ENCODE results near the gene SRSF9. TPM values are rescaled to one million over a fixed set of nuclear protein-coding genes. Genes with fewer than 3 reads are reported as not detected.

Gene SRSF9
- polyA plus RNA-seq, 2 of the 4 experiments (the other 2 are of a cell fraction): 218 to 306 TPM

DNA sequence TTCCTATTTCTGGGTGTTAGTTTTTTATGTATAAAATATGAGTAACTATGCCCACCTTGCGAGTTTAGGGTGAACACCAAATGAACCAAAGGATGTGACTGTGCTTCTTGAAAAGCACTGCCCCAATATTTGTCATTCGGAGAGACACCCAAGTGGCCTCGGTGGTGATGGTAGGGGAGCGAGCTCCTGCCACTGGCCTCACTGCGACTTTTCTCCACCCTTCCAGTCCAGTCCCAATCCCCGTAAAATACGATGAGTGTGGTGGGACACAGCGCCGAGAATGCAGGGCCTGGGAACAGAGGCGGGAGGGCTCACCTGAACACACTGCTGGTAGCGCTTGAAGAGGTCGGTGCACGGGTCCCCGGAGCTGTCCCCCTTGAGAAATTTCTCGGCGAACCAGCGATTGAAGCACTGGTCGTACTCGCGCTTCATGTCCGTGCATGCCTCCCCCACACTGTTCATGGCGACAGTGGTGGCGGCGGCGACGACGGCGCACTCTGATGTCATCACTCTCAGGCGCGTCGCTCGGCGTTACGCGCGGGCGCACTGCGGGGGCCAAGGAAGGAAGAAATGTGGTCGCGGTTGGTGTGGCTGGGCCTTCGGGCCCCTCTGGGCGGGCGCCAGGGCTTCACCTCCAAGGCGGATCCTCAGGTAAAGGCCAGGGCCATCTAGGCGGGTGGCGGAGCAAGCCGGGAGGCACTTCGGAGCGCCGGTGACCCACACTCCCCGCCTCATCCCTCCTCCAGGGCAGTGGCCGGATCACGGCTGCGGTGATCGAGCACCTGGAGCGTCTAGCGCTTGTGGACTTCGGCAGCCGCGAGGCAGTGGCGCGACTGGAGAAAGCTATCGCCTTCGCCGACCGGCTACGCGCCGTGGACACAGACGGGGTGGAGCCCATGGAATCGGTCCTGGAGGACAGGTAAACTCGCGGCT, 23.4 kb downstream of the SRSF9 start, which contains the start of the genes GATC and TRIAP1:
Gene GATC (plus strand): TSS at position 534 of the 933 bp plus-strand sequence. CDS start 37 bp downstream, at position 571.
Gene TRIAP1 (minus strand): TSS at position 474 of the 933 bp plus-strand sequence. CDS start 12 bp downstream, at position 462.
- peak within 1 kb of the TSS; percentile 93 to 97 for H3K27ac ChIP-seq
- no peaks in the 10 kb centered on the region for H3K9me3 ChIP-seq
- ATAC-seq: peak; percentile 92 to 96
- peak within 1 kb of the TSS; percentile 84 for H3K4me3 ChIP-seq
- DNase-seq (ENCODE audit: low read depth in 1 of 2, low spot score in 1 of 2): peak; percentile 72 to 89
- ChIA-PET POLR2A (no interaction called here), CTCF (interaction anchor here (1.1 to 2.5 kb wide), 4 partner anchors 12 to 89 kb away, joined by 4 to 12 read pairs (median 4); no protein-coding TSS in a partner anchor)
- H3K4me1 ChIP-seq: peaks cover 17% of the 10 kb centered on the region
- no peak for FAIRE-seq
- H3K4me2 ChIP-seq: peak within 1 kb of the TSS; percentile 90
- 1% methylated on average over 41 of the region's 73 CpGs for WGBS (ENCODE audit: missing lambda C conversion rate)
- TF ChIP-seq, protein P1, sequence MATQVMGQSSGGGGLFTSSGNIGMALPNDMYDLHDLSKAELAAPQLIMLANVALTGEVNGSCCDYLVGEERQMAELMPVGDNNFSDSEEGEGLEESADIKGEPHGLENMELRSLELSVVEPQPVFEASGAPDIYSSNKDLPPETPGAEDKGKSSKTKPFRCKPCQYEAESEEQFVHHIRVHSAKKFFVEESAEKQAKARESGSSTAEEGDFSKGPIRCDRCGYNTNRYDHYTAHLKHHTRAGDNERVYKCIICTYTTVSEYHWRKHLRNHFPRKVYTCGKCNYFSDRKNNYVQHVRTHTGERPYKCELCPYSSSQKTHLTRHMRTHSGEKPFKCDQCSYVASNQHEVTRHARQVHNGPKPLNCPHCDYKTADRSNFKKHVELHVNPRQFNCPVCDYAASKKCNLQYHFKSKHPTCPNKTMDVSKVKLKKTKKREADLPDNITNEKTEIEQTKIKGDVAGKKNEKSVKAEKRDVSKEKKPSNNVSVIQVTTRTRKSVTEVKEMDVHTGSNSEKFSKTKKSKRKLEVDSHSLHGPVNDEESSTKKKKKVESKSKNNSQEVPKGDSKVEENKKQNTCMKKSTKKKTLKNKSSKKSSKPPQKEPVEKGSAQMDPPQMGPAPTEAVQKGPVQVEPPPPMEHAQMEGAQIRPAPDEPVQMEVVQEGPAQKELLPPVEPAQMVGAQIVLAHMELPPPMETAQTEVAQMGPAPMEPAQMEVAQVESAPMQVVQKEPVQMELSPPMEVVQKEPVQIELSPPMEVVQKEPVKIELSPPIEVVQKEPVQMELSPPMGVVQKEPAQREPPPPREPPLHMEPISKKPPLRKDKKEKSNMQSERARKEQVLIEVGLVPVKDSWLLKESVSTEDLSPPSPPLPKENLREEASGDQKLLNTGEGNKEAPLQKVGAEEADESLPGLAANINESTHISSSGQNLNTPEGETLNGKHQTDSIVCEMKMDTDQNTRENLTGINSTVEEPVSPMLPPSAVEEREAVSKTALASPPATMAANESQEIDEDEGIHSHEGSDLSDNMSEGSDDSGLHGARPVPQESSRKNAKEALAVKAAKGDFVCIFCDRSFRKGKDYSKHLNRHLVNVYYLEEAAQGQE (IDR thresholded peaks at IDR 0.05): peak; percentile 61; the same call in 1 of the 2 replicates
- TF ChIP-seq RFX5 (IDR thresholded peaks at IDR 0.05) (0 out of 2 replicates have a peak, but pooled peaks have one; percentile 38), ZSCAN20 (CRISPR knock-in tag; IDR thresholded peaks at IDR 0.05) (no peak), POLR2A (IDR thresholded peaks at IDR 0.05; ENCODE audit: low read length) (peak; percentile 93), CBX2 (IDR thresholded peaks at IDR 0.05; ENCODE audit: borderline replicate concordance, low read depth) (no peak), HOXA7 (CRISPR knock-in tag; IDR thresholded peaks at IDR 0.05) (no peak), MAZ (IDR thresholded peaks at IDR 0.05; ENCODE audit: borderline replicate concordance, low read depth, low read length) (no peak), FOXS1 (CRISPR knock-in tag; IDR thresholded peaks at IDR 0.05) (no peak), POLR2AphosphoS2 (conservative IDR thresholded peaks at IDR 0.05; ENCODE audit: low read length) (no peak), GATA3 (IDR thresholded peaks at IDR 0.05; ENCODE audit: borderline replicate concordance) (peak; percentile 36; the same call in 1 of the 2 replicates), ESRRA (IDR thresholded peaks at IDR 0.05; ENCODE audit: borderline replicate concordance, low read length) (no peak), NFE2L2 (conservative IDR thresholded peaks at IDR 0.05; ENCODE audit: low read length) (no peak), EHMT2 (IDR thresholded peaks at IDR 0.05; ENCODE audit: low read depth) (no peak), NPAS2 (CRISPR knock-in tag; IDR thresholded peaks at IDR 0.05; ENCODE audit: borderline replicate concordance) (no peak), RARB (CRISPR knock-in tag; IDR thresholded peaks at IDR 0.05) (no peak), MYC (IDR thresholded peaks at IDR 0.05; ENCODE audit: borderline replicate concordance, low read length) (peak; percentile 78), RCOR1 (IDR thresholded peaks at IDR 0.05; ENCODE audit: low read depth, low read length) (no peak), KDM5A (IDR thresholded peaks at IDR 0.05) (peak; percentile 93), JUN (IDR thresholded peaks at IDR 0.05) (peak; percentile 76 to 94; a peak in 3 of 5 replicates), PHF8 (IDR thresholded peaks at IDR 0.05; ENCODE audit: borderline replicate concordance, low read depth) (peak; percentile 82), RAD21 (conservative IDR thresholded peaks at IDR 0.05 in 1 of 2, IDR thresholded peaks at IDR 0.05 in 1 of 2) (no peak), FOSL2 (IDR thresholded peaks at IDR 0.05) (no peak), FOSL2 (CRISPR knock-in tag; IDR thresholded peaks at IDR 0.05) (0 out of 2 replicates have a peak, but pooled peaks have one; percentile 5), HDAC2 (IDR thresholded peaks at IDR 0.05) (peak; percentile 69; the same call in 1 of the 2 replicates), ZNF302 (CRISPR knock-in tag; IDR thresholded peaks at IDR 0.05) (no peak)
- TF ChIP-seq, protein P2, sequence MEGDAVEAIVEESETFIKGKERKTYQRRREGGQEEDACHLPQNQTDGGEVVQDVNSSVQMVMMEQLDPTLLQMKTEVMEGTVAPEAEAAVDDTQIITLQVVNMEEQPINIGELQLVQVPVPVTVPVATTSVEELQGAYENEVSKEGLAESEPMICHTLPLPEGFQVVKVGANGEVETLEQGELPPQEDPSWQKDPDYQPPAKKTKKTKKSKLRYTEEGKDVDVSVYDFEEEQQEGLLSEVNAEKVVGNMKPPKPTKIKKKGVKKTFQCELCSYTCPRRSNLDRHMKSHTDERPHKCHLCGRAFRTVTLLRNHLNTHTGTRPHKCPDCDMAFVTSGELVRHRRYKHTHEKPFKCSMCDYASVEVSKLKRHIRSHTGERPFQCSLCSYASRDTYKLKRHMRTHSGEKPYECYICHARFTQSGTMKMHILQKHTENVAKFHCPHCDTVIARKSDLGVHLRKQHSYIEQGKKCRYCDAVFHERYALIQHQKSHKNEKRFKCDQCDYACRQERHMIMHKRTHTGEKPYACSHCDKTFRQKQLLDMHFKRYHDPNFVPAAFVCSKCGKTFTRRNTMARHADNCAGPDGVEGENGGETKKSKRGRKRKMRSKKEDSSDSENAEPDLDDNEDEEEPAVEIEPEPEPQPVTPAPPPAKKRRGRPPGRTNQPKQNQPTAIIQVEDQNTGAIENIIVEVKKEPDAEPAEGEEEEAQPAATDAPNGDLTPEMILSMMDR (IDR thresholded peaks at IDR 0.05): no peak
- TF ChIP-seq, protein P3, sequence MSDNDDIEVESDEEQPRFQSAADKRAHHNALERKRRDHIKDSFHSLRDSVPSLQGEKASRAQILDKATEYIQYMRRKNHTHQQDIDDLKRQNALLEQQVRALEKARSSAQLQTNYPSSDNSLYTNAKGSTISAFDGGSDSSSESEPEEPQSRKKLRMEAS (IDR thresholded peaks at IDR 0.05): peak; percentile 97
- TF ChIP-seq, protein P4, sequence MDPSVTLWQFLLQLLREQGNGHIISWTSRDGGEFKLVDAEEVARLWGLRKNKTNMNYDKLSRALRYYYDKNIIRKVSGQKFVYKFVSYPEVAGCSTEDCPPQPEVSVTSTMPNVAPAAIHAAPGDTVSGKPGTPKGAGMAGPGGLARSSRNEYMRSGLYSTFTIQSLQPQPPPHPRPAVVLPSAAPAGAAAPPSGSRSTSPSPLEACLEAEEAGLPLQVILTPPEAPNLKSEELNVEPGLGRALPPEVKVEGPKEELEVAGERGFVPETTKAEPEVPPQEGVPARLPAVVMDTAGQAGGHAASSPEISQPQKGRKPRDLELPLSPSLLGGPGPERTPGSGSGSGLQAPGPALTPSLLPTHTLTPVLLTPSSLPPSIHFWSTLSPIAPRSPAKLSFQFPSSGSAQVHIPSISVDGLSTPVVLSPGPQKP (IDR thresholded peaks at IDR 0.05; ENCODE audit: low read depth, low read length): no peak
- TF ChIP-seq, protein P5, sequence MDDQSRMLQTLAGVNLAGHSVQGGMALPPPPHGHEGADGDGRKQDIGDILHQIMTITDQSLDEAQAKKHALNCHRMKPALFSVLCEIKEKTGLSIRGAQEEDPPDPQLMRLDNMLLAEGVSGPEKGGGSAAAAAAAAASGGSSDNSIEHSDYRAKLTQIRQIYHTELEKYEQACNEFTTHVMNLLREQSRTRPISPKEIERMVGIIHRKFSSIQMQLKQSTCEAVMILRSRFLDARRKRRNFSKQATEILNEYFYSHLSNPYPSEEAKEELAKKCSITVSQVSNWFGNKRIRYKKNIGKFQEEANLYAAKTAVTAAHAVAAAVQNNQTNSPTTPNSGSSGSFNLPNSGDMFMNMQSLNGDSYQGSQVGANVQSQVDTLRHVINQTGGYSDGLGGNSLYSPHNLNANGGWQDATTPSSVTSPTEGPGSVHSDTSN (IDR thresholded peaks at IDR 0.05): no peak
- TF ChIP-seq, protein P6, sequence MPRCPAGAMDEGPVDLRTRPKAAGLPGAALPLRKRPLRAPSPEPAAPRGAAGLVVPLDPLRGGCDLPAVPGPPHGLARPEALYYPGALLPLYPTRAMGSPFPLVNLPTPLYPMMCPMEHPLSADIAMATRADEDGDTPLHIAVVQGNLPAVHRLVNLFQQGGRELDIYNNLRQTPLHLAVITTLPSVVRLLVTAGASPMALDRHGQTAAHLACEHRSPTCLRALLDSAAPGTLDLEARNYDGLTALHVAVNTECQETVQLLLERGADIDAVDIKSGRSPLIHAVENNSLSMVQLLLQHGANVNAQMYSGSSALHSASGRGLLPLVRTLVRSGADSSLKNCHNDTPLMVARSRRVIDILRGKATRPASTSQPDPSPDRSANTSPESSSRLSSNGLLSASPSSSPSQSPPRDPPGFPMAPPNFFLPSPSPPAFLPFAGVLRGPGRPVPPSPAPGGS (IDR thresholded peaks at IDR 0.05): peak; percentile 94
